PC-3 (cell line): ENCODE results near the gene HHIP.

Experiments
- EZH2 ChIP-seq: fragments of 300-600 bp; sonication (generic); IDR thresholded peaks from one replicate; pipeline ENCODE4 v1.6.1; 2017; ENCODE audit warnings: antibody characterized with exemption, mild to moderate bottlenecking, low read length; ENCODE audit not compliant: unreplicated experiment
- EZH2phosphoT487 ChIP-seq: fragments of 300-600 bp; sonication (generic); IDR thresholded peaks from 2 replicates; pipeline ENCODE4 v1.6.1; 2018; ENCODE audit warnings: mild to moderate bottlenecking, antibody characterized with exemption, low read length, borderline replicate concordance
- TF ChIP-seq, protein P1 (sequence below): fragments of 300-600 bp; sonication (generic); conservative IDR thresholded peaks from 2 replicates; pipeline ENCODE4 v1.5.1; 2017; ENCODE audit warnings: antibody characterized with exemption, low read depth, mild to moderate bottlenecking, low read length

DNA sequence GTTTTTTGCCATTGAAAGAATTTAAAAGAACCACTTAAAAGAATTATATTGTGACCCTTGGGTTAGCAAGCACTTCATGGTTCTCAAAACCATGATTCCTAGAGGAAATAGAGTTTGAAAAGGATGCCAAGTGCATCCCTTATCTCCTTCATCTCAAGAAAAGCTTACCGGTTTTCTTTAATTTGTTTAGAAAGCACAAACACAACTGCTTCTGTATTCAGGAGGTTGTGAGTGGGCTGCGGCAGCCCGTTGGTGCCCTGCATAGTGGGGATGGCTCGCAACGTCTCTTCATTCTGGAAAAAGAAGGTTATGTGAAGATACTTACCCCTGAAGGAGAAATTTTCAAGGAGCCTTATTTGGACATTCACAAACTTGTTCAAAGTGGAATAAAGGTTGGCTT, 13.5 kb downstream of the HHIP start:
- TF ChIP-seq, protein P1, sequence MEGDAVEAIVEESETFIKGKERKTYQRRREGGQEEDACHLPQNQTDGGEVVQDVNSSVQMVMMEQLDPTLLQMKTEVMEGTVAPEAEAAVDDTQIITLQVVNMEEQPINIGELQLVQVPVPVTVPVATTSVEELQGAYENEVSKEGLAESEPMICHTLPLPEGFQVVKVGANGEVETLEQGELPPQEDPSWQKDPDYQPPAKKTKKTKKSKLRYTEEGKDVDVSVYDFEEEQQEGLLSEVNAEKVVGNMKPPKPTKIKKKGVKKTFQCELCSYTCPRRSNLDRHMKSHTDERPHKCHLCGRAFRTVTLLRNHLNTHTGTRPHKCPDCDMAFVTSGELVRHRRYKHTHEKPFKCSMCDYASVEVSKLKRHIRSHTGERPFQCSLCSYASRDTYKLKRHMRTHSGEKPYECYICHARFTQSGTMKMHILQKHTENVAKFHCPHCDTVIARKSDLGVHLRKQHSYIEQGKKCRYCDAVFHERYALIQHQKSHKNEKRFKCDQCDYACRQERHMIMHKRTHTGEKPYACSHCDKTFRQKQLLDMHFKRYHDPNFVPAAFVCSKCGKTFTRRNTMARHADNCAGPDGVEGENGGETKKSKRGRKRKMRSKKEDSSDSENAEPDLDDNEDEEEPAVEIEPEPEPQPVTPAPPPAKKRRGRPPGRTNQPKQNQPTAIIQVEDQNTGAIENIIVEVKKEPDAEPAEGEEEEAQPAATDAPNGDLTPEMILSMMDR: no peak
- TF ChIP-seq EZH2phosphoT487 (no peak), EZH2 (no peak)
